ENCODE results near the gene TRIM14. TPM values are rescaled to one million over a fixed set of nuclear protein-coding genes. Genes with fewer than 3 reads are reported as not detected.

The TRIM14 gene
- total RNA-seq (10 to 100 TPM; 23.5 to 23.6 TPM), total RNA-seq (20.3 to 153 (median 54.9) reads per million in 172 experiments)
- 63.6 TPM for polyA plus RNA-seq (2013, experiment 1 of 2)
- 65.4 TPM for polyA plus RNA-seq (2013, experiment 2 of 2)

- Histone ChIP-seq H3K4me1 (ENCODE audit: insufficient read depth, low read length) (peaks cover 66% of the 10 kb centered on the region), H3K27me3 (ENCODE audit: control insufficient read depth in 1 of 2, insufficient read depth in 2 of 2, low read length in 2 of 2) (no peaks in the 10 kb centered on the region), H3K4me3 (ENCODE audit: low read length) (peak within 1 kb of the TSS; percentile 89), H3K9me3 (ENCODE audit: control insufficient read depth in 1 of 2, insufficient read depth in 1 of 2, low read length in 2 of 2) (no peaks in the 10 kb centered on the region), H3K36me3 (ENCODE audit: insufficient read depth, low read length) (peaks cover 11% of the 10 kb centered on the region), H3K27ac (ENCODE audit: low read depth in 1 of 2, low read length in 2 of 2) (peak within 1 kb of the TSS; percentile 79 to 84)
- peak; percentile 38 for ATAC-seq (ENCODE audit: poor library complexity)
- H3K27me3 Mint-ChIP-seq, result no peaks in the 10 kb centered on the region
- H3K36me3 Mint-ChIP-seq (ENCODE audit: low read depth), result peaks cover 36% of the 10 kb centered on the region
- H3K4me1 Mint-ChIP-seq (ENCODE audit: low read depth), result peaks cover 65% of the 10 kb centered on the region
- ChIA-PET POLR2A (interaction anchor here (0.7 to 6.1 kb wide), 19 partner anchors 10 to 485 kb away, joined by 3 to 138 read pairs (median 5); partner anchors contain the start of genes ANP32B, CORO2A, NCBP1 and TBC1D2), CTCF (interaction anchor here (0.7 to 3.1 kb wide), 17 partner anchors 10 to 217 kb away, joined by 3 to 26 read pairs (median 4); partner anchors contain the start of gene NANS)
- intact Hi-C loops (cut with DNase I, micrococcal nuclease), result loop anchor here (1.0 to 5.0 kb wide), 9 partner anchors 11 to 197 kb away; partner anchors contain the start of genes CORO2A (in 1 of the 2) and TRMO (in 1 of the 2)
- H3K27ac Mint-ChIP-seq, result peak within 1 kb of the TSS; percentile 95
- H3K4me3 Mint-ChIP-seq, result peak within 1 kb of the TSS; percentile 90
- H3K9me3 Mint-ChIP-seq, result no peaks in the 10 kb centered on the region
- DNase-seq, result peak in 12 of 14 experiments; percentile 28 to 74 (median 46)
- TF ChIP-seq, protein P1, sequence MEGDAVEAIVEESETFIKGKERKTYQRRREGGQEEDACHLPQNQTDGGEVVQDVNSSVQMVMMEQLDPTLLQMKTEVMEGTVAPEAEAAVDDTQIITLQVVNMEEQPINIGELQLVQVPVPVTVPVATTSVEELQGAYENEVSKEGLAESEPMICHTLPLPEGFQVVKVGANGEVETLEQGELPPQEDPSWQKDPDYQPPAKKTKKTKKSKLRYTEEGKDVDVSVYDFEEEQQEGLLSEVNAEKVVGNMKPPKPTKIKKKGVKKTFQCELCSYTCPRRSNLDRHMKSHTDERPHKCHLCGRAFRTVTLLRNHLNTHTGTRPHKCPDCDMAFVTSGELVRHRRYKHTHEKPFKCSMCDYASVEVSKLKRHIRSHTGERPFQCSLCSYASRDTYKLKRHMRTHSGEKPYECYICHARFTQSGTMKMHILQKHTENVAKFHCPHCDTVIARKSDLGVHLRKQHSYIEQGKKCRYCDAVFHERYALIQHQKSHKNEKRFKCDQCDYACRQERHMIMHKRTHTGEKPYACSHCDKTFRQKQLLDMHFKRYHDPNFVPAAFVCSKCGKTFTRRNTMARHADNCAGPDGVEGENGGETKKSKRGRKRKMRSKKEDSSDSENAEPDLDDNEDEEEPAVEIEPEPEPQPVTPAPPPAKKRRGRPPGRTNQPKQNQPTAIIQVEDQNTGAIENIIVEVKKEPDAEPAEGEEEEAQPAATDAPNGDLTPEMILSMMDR (IDR thresholded peaks at IDR 0.05), result no peak
These were observed at the start of gene TRIM14 for GRCh38 chr9:98118640-98119601. TSS of gene TRIM14 (minus strand) at chr9:98119222. CDS start at chr9:98119188, 34 bp downstream.

GRCh38 chr9:98168153-98168780 lies 49.2 kb upstream of the TRIM14 start:
- peak overlapping the region; percentile 57 for H3K27ac Mint-ChIP-seq
- ChIA-PET CTCF (no interaction called here), POLR2A (interaction anchor here (0.6 kb wide), 1 partner anchor 11 kb away, joined by 3 read pairs; no protein-coding TSS in a partner anchor)
- Histone ChIP-seq H3K36me3 (ENCODE audit: insufficient read depth, low read length) (no peaks in the 10 kb centered on the region), H3K4me1 (ENCODE audit: insufficient read depth, low read length) (peaks cover 56% of the 10 kb centered on the region), H3K27ac (ENCODE audit: low read depth in 1 of 2, low read length in 2 of 2) (peak overlapping the region in 1 of 2 donors; percentile 13), H3K27me3 (ENCODE audit: control insufficient read depth in 1 of 2, insufficient read depth in 2 of 2, low read length in 2 of 2) (no peaks in the 10 kb centered on the region), H3K4me3 (ENCODE audit: low read length) (no peak overlapping the region), H3K9me3 (ENCODE audit: control insufficient read depth in 1 of 2, insufficient read depth in 1 of 2, low read length in 2 of 2) (no peaks in the 10 kb centered on the region)
- no peaks in the 10 kb centered on the region for H3K36me3 Mint-ChIP-seq (ENCODE audit: low read depth)
- no peaks in the 10 kb centered on the region for H3K27me3 Mint-ChIP-seq
- no peak for ATAC-seq (ENCODE audit: poor library complexity)
- peak in 1 of 14 experiments; percentile 7 for DNase-seq
- H3K4me1 Mint-ChIP-seq (ENCODE audit: low read depth), result peaks cover 67% of the 10 kb centered on the region
- TF ChIP-seq, protein P1 (IDR thresholded peaks at IDR 0.05), result no peak
- H3K4me3 Mint-ChIP-seq, result no peak overlapping the region
- no peaks in the 10 kb centered on the region for H3K9me3 Mint-ChIP-seq
- intact Hi-C loops (cut with DNase I, micrococcal nuclease), result no loop called here

GRCh38 chr9:98164912-98165311 lies 45.9 kb upstream of the TRIM14 start:
- POLR2A ChIA-PET, result no interaction called here
- intact Hi-C loops (cut with DNase I, micrococcal nuclease), result no loop called here

More at GRCh38 chr9:98164912-98165311, 45.9 kb upstream of the TRIM14 start:
- Mint-ChIP-seq H3K4me3 (no peak overlapping the region), H3K9me3 (no peaks in the 10 kb centered on the region), H3K27me3 (no peaks in the 10 kb centered on the region), H3K4me1 (ENCODE audit: low read depth) (peaks cover 64% of the 10 kb centered on the region), H3K27ac (peak overlapping the region; percentile 37), H3K36me3 (ENCODE audit: low read depth) (no peaks in the 10 kb centered on the region)
- Histone ChIP-seq H3K36me3 (ENCODE audit: insufficient read depth, low read length) (no peaks in the 10 kb centered on the region), H3K27ac (ENCODE audit: low read depth in 1 of 2, low read length in 2 of 2) (no peak overlapping the region), H3K27me3 (ENCODE audit: control insufficient read depth in 1 of 2, insufficient read depth in 2 of 2, low read length in 2 of 2) (no peaks in the 10 kb centered on the region), H3K9me3 (ENCODE audit: control insufficient read depth in 1 of 2, insufficient read depth in 1 of 2, low read length in 2 of 2) (no peaks in the 10 kb centered on the region), H3K4me1 (ENCODE audit: insufficient read depth, low read length) (peaks cover 37% of the 10 kb centered on the region), H3K4me3 (ENCODE audit: low read length) (no peak overlapping the region)
- TF ChIP-seq, protein P1 (IDR thresholded peaks at IDR 0.05), result no peak
- ATAC-seq (ENCODE audit: poor library complexity), result no peak
- CTCF ChIA-PET, result no interaction called here
- no peak for DNase-seq

All from CD4-positive, alpha-beta T cell (primary cell).